GM19395 (cell line): ENCODE results near the gene BACE2.

Experiments
- ATAC-seq: cut with Tn5 transposase; IDR thresholded peaks from one replicate; pipeline ENCODE4 v1.9.1; 2021; ENCODE audit warnings: mild to moderate bottlenecking, moderate library complexity; ENCODE audit not compliant: unreplicated experiment

The BACE2 gene

DNA sequence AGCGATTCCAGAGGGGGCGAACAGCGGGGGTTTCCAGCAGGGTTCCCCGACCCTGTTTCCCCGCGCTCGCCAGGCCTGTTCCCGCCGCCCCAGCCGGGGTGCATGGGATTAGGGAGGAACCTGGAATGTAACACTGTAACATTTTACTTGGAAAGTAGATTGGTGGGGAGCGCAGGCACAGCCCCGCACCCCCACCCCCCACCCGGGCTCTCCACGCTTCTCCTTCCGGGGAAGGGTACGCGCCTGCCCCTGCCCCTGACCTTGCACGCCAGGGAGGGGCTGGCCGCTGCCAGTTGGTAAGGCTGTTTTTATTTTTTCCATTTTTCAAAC lies 149.1 kb downstream of the BACE2 start:
- no peak for ATAC-seq

DNA sequence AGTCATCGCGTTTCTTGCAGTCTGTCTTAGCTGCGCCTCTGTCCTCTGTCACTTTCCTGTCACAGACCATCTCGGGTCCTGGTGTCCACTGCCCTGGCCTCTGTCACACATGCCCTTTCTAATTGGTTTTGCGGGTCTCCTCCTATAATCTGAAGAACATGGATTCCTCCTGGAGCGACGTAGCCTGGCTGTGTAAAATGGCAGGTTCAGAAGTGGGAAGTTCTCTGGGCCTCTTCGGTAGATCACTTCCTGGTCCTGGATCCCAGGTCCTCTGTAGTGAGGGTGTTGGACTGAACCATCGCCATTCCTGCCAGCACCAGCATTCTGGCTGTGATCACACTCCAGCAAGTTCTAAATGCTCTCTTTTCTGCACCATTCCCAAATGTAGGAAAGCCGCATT lies 149.5 kb downstream of the BACE2 start:
- ATAC-seq: no peak

- no peak for ATAC-seq
These were observed 150.3 kb downstream of the BACE2 start for GRCh38 chr21:41318218-41318617.

- ATAC-seq: no peak
These were observed 151.3 kb downstream of the BACE2 start for GRCh38 chr21:41319273-41319672.

DNA sequence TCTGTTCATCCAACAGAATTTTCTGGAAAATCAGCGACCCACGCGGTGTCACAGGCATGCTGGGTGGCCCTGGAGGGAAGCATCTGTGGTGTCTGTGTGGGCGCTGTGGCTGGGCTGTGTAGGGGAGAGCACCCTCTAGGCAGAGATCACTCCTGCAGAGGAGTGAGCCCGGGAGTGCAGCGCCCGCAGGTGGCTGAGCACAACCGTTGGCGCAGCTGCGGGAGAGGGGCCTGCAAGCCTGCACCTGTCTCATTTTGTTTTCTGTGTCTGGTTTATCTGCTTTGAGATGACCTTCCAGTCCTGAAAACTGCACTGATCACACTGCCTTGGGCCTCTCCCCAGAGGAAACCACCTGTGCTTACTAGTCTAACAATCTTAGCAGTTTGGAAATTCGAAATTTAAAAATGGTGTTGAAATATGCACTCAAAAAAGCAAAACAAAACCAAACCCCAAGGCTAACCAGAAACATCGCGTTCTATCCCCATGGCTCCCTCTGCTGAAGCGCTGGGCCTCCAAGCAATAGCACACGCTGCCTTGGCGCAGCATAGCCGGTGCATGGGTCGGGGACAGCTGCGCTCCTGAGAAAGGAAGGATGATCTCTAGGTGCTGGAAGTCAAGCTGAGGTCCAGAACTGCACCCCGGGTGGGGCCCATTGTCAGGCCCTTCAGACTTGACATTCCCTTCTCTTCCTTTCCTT lies 153.4 kb downstream of the BACE2 start:
- no peak for ATAC-seq

DNA sequence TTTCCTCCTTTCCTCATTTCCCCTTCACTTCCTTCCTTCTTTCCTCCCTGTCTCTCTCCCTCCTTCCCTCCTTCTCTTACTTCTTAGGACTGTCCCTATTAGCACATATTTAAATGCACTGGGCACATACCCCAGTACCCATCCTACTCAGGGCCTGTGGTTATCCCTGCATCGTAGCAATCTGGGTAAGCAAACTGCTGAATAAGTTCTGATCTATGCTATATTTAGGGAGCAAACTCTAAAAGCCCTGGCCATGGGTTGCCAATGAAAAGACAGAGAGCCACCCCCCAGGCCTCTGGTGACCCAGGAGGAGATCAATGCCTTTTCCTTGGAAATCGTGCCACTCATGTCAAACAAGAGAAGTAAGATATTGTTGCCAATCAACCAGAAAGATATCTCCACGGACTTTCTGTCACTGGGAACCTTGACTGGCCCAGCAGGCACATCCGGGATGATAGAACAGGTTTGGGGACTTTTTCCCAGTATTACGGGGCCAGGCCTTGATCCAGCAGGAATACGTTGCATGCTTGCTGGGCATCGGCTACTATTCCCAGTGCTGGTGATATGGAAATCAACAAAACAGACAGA lies 154.0 kb downstream of the BACE2 start:
- ATAC-seq: no peak

DNA sequence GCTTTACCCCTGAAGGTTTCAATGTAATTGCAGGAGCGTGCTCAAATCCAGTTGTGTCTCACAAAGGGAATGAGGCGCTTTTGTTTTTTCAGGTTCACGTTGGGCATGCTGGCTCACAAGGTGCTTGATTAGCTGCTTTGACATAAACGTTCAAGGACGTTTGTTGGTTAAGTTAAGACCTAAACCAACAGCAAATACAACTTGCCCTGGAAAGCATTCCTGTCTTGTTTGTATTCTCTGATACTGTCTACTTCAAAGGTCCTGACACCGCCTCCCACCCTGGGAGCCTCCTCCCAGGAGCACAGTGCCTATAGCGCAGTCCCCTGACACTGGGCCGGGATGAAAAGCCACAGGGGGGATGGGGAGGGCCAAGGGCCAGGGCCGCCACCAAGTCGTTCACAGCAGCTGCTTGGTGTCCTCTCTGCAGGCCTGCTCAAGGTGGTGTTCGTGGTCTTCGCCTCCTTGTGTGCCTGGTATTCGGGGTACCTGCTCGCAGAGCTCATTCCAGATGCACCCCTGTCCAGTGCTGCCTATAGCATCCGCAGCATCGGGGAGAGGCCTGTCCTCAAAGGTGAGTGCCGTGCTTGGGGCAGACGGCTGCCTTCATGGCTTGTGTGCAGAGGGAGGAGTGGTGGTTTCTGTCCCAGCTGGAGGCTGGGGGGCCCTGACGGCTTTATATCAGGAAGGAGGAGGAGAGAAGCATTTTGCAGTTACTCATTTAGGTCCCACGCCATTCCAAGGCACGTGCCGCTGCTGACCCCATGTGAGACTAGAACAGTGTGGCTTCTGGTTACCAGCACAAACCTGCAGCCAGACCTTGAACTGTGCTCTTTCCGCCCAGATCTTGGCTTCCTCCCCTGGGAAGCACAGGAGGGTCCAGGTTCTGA lies 154.8 kb downstream of the BACE2 start:
- ATAC-seq: no peak

DNA sequence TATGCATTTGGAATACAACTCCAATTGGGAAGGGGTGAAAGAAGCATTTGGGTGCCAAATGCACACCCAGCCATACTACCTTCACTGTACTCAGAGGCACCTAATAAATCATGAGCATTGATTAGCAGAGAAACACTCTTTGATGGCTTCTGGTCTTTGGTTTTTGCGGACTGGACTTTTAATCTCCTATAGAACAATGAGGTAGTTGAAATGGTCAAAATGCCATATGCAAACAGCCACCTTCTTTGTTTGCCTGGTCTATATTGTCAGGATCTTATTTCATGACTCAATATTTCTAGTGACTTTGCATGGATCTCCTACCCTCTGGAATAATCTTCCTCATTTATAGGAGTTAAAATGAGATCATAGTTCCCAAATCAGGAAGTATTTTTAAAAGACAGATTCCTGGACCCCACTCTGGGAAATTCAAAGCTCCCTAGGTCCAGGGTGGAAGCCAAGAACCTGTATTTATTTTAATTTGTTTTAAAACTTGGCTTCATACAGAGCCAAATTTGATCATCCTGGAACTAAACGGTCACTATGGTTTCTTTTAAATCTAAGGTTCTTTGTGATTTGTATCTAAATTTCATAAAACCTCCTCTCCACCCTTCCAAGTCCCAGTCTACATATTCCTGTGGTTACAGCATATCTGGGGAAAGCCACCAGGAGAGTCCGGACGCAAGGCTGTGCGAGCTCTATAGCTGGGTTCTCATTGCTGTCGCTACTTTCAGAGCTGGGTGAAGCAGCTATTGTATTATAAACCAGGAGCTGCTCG lies 157.4 kb downstream of the BACE2 start:
- no peak for ATAC-seq

- no peak for ATAC-seq
These were observed 158.6 kb downstream of the BACE2 start for GRCh38 chr21:41326414-41327080.

DNA sequence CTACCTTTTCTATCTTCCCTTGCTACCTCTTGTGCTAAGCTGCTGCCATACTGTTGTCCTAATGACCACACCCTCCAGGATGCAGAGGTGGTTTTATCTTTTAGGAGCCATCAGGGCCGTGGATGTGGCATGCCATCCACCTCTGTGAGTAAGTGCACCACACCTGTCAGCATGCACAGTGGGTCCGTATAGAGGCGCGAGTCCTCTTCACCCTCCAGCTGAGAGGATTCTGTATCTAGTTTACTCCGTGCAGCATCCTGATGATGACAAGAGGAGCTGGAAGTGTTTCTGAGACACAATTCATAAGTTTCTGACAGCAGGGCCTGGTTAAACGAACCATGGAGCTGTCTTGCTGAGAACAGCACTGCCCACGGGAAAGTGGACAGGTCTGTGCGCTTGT lies 159.8 kb downstream of the BACE2 start:
- no peak for ATAC-seq

DNA sequence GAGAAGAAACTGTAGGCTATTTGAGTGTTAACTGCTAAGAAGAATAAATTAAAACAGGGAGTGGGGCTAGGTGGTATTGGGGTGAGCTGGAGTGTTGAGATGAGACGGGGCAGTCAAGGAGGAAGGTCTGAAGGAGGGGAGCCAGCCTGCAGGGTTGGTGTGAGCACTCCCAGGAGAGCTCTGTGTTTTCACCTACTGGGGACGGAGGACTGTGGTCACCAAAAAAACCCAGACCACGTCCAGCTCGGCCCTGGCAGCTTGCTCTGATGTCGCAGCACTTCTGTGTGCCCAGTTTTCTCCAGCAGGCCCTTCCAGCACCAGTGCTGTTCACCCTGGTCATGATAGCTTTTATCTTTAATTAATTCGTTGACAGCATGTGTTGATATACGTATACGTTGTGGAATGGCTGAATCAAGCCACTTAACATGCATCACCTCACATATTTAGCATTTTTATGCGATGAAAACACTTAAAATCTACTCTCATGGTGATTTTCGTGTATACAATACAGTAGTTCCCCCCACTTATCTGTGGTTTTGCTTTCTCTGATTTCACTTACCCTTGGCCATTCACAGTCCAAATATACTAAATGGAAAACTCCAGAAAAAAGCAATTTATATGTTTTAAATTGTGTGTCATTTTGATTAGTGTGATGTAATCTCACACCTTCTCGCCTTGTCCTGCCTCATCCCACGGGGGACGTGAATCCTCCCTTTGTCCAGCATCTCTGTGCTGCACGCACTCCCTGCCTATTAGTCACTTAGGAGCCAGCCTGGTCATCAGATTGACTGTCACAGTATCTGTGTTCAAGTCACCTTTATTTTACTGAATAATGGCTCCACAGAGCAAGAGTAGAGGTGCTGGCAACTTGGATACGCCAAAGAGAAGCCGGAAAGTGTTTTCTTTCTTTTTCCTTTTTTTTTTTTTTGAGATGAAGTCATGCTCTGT lies 161.0 kb downstream of the BACE2 start:
- no peak for ATAC-seq
